Neural progenitor cell (in vitro differentiated cells): ENCODE data around the gene ACMSD.

ENCODE experiments used
- EZH2 ChIP-seq: fragments of 200-600 bp; sonication (generic); IDR thresholded peaks from 2 replicates; pipeline ENCODE4 v1.6.1; 2017; ENCODE audit warnings: antibody characterized with exemption, mild to moderate bottlenecking, moderate library complexity
- EZH2phosphoT487 ChIP-seq: fragments of 200-600 bp; sonication (generic); IDR thresholded peaks from 2 replicates; pipeline ENCODE4 v1.6.1; 2017; ENCODE audit warnings: antibody characterized with exemption
- TF ChIP-seq, protein P1 (sequence below): fragments of 200-600 bp; sonication (generic); IDR thresholded peaks from 2 replicates; pipeline ENCODE4 v1.5.1; 2017; ENCODE audit warnings: antibody characterized with exemption, mild to moderate bottlenecking

GRCh38 chr2:134795765-134796164 lies 42.7 kb upstream of the ACMSD start:
- TF ChIP-seq, protein P1, sequence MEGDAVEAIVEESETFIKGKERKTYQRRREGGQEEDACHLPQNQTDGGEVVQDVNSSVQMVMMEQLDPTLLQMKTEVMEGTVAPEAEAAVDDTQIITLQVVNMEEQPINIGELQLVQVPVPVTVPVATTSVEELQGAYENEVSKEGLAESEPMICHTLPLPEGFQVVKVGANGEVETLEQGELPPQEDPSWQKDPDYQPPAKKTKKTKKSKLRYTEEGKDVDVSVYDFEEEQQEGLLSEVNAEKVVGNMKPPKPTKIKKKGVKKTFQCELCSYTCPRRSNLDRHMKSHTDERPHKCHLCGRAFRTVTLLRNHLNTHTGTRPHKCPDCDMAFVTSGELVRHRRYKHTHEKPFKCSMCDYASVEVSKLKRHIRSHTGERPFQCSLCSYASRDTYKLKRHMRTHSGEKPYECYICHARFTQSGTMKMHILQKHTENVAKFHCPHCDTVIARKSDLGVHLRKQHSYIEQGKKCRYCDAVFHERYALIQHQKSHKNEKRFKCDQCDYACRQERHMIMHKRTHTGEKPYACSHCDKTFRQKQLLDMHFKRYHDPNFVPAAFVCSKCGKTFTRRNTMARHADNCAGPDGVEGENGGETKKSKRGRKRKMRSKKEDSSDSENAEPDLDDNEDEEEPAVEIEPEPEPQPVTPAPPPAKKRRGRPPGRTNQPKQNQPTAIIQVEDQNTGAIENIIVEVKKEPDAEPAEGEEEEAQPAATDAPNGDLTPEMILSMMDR, result no peak
- no peak for TF ChIP-seq EZH2
- TF ChIP-seq EZH2phosphoT487, result no peak
